GM21390 (cell line): ENCODE data around the gene CLRN3.

Experiments used
- ATAC-seq: cut with Tn5 transposase; IDR thresholded peaks from one replicate; pipeline ENCODE4 v1.9.1; 2021; ENCODE audit not compliant: unreplicated experiment

Gene CLRN3

GRCh38 chr10:127919418-127920271, 26.9 kb upstream of the CLRN3 start:
- no peak for ATAC-seq

GRCh38 chr10:127918572-127918971, 25.8 kb upstream of the CLRN3 start:
- ATAC-seq, result no peak

DNA sequence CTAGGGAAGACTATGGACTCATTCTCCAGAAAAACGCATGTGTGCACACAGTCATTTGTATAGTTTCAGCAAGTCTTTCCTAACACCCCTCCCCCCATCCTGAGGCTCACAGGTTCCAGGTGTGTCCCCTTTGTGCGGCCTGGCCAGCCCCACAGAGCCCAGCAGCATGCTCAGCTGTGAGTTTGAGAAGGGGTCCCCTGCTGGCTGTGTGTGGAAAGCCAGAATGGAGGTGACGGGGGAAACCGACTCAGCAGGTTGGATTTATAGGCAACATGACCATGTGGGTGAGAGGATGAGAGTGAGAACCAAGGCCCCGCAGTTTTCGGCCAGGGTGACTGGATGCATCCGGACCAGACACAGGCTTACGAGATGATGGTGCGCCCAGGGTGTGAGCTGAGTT, 24.1 kb upstream of the CLRN3 start:
- ATAC-seq, result no peak

DNA sequence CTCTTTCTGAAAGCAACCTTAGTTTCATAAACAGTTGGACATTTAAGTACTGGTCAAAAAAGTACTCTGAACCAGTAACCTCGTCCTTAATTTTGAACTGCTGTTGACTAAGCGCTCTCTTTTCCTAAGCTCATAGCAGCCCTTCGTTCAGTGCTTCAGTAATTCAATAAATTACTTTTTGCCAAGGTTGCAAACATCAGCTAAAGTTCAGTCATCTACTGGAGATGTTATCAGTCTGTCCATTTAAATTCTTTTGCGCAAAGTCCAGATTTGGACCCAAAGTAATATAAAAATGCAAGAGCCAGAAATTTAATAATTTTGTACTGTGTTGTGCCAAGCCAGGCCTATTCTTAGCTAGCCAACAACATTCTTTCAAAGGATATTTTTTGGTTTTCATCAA, 22.6 kb upstream of the CLRN3 start:
- ATAC-seq, result no peak

GRCh38 chr10:127913368-127913759, 20.6 kb upstream of the CLRN3 start:
- ATAC-seq, result no peak

DNA sequence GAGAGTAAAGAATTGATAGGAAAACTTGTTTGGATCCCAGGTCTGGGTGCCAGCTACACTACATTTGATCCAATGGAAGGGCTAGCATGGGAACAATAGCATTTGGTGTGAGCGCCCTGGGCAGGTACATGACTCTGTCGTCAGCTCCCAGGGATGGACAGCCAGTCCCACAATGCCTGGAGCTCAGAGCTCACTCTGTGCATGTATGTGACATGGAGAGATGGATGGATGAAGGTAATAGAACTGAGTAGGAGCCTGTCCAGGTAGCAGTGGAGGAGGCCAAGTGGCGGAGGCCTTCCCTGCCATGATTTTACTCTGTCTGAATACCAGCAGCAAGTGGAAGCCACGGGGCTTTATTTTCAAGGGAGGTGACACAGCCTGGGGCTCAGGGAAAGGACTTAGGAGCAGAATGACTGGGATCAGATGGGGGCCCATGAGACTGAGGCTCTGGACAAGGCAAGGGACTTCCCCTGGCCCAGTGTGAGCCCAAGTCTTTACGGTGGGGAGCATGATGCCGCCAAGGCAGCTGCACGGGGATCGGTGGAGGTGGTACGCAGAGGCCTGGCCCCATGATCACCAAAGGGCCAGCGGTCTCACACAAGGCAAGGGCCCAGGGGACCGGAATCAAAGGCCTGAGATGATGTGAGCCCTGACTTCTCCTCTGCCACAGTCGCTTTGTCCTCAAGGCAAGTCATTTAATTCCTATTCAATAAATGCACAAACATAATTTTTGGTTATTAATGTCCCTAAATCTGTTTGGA, 20.0 kb upstream of the CLRN3 start:
- ATAC-seq, result no peak

- ATAC-seq, result no peak
Observed at GRCh38 chr10:127911867-127912257, 19.1 kb upstream of the CLRN3 start.

- ATAC-seq, result no peak
Observed at GRCh38 chr10:127911218-127911866, 18.6 kb upstream of the CLRN3 start.

GRCh38 chr10:127910464-127910770, 17.7 kb upstream of the CLRN3 start:
- no peak for ATAC-seq

DNA sequence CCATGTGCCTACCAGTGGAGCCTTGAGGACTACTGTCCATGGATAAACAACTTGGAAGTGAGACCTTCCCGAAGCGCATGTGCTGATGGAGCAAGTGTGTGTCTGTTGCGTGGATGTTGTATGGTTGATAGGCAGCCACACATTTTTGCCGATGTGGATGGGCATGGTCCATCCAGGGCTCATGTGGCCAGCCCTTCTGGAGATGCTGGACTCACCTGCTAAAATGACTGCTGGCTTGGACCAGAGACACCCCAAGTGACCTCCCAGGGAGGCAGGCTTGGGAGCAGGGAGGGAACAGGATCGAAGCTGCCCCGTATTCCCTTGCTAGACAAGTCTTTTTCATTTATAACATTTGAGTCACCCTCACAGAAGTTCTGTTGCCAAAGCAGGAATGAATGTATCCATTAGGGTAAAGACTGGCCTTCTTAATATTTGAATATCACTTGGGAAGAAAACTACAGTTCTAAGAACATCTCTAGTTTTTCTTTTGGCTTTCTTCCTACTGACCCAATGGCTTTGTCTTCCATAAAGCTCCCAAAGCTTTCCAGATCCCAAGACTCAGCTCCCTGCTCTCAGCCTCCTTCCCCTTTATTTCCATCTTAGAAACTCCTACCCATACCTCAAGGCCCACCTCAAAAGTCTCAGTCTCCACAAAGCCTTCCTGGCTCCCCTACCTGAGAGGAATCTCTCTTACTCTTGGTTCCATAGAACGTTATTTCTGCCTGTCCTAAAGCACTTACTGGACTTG, 17.1 kb upstream of the CLRN3 start:
- no peak for ATAC-seq

- no peak for ATAC-seq
Observed at GRCh38 chr10:127908959-127909267, 16.2 kb upstream of the CLRN3 start.

GRCh38 chr10:127908106-127908958, 15.6 kb upstream of the CLRN3 start:
- no peak for ATAC-seq

DNA sequence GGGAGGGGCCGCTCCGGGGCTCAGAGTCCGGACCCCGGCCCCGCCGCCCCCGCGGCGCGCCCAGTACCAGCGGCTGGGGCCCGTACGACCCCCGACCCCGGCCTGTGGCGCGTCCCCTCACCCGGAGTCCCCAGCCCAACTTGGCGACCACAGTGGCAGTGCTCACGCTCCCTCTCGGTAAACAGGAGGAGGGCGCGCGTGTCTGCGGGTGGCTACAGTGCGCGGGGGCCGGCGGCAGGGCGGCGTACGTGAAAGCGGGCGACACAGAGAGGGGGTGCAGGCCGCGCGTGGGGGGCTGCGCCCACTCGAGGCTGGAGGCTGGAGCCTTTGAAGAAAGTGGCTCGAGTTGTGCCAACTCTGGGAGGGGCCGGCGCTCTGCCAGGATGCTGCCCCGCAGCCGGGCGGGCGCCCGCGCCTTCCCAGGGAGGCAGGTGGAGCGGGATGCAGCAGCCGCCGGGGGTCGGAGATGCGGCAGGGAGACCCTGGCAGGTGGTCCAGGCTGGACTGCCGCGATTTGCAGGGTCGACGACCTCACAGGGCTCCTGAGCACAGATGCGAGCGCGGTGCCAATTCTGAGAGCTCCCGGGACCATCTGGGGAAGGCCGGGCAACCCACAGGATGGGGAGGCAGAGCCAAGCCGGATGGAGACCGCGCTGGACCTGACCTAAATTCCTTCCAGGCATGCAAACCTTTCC, 14.8 kb upstream of the CLRN3 start:
- ATAC-seq, result no peak

DNA sequence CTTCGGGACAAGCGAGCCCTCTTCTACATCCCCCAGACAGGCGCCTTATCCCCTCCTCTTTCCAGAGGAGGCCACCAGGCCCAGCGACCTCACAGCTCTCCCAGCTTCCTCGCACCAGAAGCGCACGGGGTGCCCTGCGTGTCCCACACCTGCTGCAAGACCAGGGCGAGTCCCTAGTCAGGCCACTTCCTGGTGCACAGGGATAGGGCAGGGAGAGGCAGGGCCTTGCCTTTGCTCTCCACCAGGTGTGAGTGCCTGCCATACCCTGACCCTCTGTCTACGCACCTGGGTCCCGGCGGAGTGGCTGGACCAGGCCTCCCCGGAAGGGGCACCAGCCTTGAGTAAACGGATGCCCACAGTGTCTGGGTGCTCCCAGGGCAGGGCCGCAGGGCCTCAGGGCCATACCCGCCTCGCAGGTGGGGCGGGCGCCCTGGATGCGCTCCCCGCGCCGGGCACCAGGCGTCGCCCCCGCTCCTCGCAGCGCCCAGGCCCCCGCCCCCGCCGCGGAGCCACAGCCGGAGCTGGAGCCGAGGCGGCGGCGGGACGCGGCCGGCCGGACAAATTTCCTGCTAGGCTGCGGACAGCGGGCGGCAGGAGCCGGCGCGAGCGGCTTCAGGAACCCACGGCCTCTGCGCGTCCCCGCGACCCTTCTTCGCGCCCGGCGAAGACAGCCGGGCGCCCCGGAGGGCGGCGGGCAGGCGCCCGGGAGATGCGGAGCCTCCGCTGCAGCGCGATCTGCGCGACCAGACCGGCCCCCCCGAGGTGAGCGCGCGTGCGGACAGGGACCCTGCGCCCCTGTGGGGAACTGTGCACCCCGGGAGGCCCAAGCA, 14.0 kb upstream of the CLRN3 start, which contains the start of gene PTPRE:
Gene PTPRE (plus strand): TSS at position 556 of the 830 bp plus-strand sequence. CDS start 133,779 bp downstream, outside the sequence.
- peak; percentile 94 for ATAC-seq

GRCh38 chr10:127905848-127906261, 13.1 kb upstream of the CLRN3 start:
- no peak for ATAC-seq

DNA sequence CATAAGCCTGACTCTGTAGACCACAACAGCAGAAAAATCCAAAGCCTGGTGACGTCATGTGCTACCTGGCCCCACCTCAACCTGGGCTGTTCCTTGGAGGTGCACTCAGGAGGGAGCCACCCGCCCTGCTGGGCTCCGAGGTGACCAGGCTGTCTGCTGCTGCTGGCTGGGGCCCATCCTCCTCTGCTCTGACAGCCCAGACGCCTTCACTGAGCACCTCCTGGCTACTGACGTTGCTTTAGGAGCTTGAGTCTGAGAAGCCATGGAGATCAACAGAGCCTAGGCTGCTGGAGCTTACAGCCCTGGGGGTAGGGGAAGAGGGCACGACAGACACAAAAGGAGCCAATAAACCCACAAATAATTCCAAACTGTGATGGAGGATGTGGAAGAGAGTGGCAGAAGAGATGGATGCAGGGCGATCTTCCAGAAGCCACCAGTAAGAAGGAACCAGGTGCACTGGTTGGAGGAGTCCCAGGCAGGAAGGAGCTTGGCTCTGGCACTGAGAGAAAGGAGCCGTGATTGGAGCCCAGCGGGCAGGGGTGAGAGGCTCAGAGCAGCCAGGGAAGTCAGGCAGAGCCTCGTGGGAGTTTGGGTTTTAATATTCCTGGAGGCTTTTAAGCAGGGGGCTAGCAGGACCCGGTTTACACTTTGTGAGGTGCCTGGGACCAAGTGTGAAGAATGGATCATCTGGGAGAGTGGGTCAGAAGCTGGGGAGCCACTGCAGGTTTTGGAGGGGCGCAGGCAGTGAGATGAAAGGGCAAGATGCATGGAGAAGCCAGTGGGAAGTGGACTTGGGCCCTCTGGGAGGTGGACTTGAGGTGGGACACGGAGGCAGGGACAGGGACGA, 12.5 kb upstream of the CLRN3 start:
- no peak for ATAC-seq

GRCh38 chr10:127904311-127905000, 11.7 kb upstream of the CLRN3 start:
- no peak for ATAC-seq
